Renal pelvis (tissue), 4 donors: ENCODE measurements around the gene REPS2. TPM values are rescaled to one million over a fixed set of nuclear protein-coding genes. Genes with fewer than 3 reads are reported as not detected.

Experiments
- DNase-seq: peaks from one replicate; pipeline ENCODE4 v3.0.0-alpha.2; 2013
- polyA plus RNA-seq, 3 donors: library from polyadenylated mRNA; unstranded; fragments of 120-200 nt; gene quantifications; one replicate each; pipeline ENCODE4 v1.2.1, GENCODE V29; 2013; ENCODE audit not compliant: insufficient read length in 3 of 3

REPS2 gene
- polyA plus RNA-seq, 3 donors = 16.3 to 21.9 (median 18.9) TPM

DNA sequence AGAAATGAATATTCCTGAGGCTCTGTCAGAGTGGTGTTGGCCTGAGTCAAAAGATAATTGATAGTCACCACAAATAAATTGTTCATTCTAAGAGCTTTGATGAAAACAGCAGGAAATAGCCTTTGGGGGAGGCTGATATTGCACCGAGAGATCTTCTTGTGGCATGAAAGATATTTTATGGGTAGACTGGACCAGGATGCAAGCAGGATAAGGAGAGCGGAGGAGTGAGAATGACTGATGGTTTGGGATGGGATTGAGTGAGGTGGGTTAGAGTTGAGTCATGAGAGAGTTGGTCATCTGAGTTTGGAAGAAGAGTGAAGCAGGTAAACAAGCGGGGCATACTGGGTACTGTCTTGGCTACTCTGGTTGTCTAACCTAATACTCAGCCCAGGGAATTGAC is 88.7 kb downstream of the REPS2 start:
- DNase-seq = no peak

DNA sequence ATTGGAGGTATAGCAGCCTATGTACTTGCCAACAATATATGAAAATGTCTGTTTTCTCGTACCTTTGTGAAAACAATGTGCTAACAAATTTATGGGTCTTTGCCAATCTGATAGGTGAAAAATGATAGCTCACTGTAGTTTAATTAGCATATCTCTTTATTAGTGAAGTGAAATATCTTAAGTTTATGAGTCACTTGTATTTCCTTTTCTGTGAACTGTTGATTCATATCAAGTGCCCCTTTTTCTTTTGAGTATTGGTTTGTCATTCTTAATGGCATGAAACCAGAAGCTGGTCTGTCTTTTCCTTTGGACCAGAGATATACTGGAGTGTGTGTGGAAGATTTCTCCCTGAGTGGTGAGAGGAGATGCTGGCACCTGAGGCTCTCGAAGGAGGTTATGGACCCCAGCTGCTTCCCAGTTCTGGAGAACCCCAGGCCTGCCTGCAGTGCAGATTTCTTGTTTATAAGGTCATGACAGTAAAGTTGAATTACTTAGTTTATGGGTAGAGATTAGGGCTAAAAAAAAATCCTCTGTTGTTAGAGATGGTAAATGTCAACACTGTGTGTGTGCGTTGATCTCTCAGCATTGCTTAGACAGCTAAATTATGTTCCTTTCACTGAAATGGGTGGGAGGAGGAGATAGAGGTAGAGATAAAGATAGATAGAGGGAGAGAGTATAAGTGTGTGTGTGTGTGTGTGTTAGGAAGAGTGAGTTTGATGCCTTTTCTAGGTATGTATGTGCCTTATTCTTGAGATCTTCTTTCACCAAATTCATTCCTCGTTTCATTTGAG is 89.9 kb downstream of the REPS2 start:
- DNase-seq = no peak

DNA sequence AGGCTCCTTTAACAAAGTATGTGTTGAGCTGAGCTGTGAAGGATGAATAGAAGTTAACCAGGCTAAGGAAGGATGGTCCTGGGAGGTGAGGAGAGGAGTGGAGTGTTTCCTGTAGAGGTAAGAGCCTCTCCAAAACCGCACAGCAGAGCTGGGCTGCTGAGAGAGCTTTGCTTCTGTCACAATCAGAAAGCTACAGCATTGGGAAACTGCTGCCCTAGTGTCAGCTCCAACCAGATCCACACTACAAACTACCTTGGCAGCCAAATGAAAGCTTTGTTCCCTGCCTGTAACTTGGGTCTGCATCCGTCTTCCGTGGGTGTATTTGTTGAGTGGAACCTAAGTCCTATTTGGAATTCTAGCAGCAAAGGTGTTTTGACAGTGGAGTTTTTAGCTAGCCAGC is 91.8 kb downstream of the REPS2 start:
- no peak for DNase-seq

GRCh38 chrX:17038681-17039161 is 92.3 kb downstream of the REPS2 start:
- DNase-seq = peak; percentile 15

GRCh38 chrX:17039826-17040225 is 93.4 kb downstream of the REPS2 start:
- DNase-seq = no peak

DNA sequence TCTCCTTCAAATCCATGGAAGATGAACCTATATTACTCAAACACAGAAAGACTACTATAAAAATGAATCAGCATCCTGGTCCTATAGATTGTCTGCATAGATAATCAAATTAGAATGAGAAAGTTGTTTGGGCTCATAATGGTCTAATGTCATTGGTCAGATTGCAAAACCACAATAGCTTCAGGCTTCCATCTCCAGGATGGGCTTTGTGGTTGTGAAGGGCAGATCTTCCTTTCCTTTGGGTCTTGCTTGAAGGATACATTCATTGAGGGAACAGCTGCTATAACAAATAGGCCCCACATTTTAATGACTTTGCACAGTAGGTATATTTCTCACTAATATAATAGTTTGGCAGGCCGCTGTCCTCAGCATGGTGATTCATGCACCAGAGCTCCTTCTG is 94.3 kb downstream of the REPS2 start:
- DNase-seq = no peak

- no peak for DNase-seq
These were observed 95.6 kb downstream of the REPS2 start for GRCh38 chrX:17042037-17042436.

DNA sequence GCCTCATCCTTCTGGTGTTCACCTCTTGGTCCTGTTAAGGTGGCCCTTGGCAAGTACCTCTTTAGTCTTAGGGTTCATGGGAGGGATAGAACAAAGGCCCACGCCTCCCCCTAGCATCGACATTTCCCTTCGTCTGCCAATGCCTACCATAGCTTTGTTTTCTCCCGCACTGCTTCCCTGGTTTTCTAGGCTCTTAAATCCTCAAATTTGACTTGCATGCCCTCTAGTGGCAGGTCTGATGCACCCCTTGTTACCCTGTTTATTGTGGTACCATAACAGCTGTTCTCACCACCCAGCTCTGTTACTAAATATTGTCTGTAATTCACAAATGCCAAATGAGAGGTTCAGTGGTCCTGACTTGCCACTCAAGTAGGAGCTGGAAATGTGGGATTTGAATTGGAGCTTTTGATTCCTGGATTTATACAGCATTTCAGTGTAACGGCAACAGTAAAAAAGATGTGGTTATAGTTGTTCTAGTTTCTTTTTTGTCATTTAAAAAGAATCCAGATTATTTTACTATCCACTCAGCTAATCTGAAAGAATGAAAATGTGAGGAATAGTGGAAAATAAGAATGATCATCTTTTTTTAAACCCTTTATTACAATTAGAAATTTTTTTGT is 100.1 kb downstream of the REPS2 start:
- DNase-seq = peak; percentile 59

DNA sequence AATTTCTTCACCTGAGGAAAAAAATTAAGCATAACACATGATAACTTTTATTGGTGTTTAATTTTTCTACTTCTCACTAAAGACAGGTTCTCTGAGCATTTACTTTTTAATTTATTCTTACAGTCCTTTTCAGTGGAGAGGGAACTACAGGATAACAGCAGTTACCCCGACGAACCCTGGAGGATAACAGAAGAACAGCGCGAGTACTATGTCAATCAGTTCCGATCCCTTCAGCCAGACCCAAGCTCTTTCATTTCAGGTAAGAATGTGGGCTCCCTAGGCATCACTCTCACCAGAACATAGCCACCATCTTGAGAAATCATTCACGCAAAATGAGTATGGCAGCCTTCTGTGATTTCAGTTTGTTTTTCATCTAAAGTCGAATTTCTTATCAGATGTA is 100.8 kb downstream of the REPS2 start:
- DNase-seq = no peak

DNA sequence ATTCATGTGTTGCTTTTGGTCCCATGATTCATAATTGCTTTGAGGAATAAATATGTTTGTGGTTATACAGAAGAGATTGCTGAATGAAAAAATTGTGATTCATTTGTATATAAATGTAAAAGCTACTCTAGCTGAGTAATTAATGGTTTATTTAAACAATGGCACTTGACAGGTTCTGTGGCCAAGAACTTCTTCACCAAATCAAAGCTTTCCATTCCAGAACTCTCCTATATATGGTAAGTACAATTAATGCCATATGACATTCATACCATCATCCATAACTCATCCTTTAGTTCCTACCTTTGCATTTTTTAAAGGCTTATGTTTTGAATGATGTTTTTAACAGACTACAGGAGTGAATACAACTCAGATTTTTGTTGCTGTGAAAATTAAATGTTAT is 105.8 kb downstream of the REPS2 start:
- DNase-seq = no peak

GRCh38 chrX:17052793-17053192 is 106.3 kb downstream of the REPS2 start:
- DNase-seq = no peak

GRCh38 chrX:17053502-17053901 is 107.0 kb downstream of the REPS2 start:
- DNase-seq = no peak

DNA sequence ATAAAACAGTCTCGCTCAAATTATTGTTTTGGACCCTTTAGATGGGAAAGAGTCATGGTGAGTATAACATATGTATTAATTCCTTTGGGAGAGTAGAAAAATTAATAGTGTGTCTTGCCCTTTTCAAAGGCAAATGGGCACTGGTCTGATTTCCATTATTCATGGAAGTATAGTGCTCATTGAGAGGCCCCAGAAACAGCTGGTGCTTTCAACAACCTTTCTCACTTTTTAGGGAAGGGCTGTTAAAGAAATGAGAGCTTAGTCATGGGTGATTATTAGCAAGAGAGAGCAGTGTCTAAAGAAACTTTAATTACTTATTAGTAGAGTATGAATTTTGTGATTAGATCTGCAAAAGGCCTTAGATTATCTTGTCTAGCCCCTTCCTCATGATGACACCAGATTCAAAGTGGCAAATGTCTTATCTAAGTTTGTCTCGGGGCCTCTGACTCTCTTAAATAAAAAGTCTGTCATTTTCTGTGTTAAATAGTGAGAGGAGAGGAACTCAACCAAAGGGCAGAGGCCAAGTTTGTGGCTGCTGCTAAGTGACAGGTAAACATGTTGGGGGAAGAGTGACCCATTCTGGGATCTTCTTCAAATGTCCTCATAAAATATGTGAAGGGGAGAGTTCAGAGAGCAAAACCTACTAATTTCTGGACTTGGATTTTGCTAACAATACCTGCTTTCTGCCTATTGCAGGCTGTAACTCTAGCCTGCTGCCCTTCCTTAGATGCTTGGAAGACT is 110.6 kb downstream of the REPS2 start:
- no peak for DNase-seq

DNA sequence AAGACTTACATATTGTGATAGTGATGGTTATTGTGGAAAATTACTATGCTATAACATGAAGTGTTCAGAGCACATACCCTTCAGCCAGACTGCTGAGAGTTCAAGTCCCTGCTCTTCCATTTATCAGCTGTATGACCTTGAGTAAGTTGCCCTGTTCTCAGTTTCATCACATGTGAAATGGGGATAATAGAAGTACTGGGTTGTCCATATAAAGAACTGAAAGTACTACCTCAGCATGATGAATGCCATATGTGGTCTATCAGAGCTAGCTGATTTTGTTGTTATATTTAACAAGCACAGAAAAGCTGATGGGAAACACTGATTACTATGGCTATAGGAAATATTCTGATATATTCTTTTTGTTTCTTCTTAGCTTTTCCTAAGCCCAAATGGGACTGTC is 115.6 kb downstream of the REPS2 start:
- no peak for DNase-seq

DNA sequence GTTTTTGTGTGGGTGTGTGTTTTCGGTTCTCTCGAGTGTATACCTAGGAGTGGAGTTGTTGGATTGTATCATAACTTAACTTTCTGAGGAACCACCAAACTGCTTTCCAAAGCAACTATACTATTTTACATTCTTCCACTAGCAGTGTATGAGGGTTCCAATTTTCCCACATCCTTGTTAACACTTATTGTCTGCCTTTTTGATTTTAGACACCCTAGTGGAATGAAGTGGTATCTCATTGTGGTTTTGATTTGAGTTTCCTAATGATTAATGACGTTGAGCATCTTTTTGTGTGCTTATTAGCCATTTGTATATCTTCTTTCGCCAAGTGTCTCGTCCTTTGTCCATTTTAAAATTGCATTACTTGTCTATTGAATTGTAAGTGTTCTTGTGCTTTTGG is 118.6 kb downstream of the REPS2 start:
- DNase-seq = no peak

DNA sequence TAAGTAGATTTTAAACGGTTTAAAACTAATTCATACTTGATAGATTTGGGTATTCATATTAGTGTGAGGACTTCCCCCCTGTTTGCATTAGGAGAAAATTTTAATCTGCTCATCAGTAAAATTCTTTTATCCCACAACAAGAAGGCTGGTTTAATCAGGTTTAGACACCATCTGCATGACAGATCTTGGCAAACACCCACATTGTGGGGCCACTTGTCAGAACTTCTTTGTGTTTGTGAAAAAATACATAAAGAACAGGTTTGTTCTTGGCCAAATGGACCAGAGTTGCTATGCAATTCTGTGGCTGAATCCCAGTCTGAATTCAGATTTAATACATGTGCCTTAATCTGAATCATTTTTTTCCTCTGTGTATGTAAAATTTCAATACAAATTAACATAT is 121.1 kb downstream of the REPS2 start:
- no peak for DNase-seq

DNA sequence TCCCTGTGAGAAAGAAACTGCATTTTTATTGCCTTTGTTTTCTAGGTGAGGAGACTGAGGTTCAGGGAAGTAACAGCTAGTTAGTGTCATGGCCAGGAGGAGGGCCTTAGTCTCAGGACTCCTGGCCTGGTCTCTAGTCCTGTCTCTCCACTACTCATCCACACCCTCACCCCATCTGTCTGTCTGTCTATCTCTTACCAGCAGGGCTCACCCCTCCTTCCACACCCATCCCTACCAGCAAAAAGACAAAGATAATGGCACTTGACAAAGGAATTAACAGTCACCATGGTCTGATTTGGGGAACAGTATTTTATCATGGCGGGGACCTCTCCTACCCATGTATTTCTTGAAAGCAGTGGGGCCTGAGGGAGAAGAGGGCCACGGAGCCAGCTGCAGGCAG is 125.8 kb downstream of the REPS2 start:
- no peak for DNase-seq

DNA sequence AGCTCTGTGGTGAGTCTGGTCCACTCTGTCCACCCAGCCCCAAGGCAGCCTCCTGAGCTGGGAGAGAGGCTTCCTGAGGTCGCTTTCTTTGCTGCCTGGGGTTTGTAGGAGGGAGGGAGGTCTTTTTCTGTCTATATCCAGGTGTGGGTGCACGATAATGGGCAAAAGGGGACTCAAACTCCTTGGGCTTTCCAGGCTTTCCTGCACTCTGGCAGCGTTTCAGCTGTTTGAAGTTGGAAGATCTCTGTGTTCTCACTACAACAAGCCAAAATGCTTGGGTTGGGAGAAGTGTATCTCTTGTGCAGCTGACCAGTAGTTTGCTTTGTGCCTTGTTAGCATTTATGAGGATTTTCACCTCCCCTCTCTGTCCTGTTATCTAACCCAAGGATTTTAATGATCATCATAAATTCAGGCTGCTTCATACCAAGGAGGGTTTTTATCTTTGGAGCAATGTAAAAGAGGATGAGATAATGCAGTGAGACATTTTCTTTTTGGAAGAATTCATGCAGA is 126.3 kb downstream of the REPS2 start:
- DNase-seq = no peak

DNA sequence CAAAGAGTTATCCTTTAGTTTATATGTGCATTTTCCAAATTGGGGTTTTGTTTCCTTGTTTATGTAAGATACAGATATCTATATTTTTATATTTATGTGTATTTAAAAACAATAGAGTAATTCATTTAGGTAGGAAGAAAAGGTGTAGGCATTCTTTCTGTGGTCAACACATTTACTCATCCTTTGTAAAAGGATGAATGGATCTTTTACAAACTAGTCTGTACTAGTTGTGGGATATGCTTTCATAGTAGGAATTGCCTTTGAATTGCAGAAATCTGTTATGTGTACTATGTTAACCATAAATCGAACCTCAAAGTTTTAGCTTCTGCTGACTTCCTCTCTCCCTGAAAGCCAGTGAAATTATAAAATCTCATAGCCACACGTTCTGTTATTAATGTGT is 128.5 kb downstream of the REPS2 start:
- no peak for DNase-seq

GRCh38 chrX:17077361-17077760 is 130.9 kb downstream of the REPS2 start:
- no peak for DNase-seq

DNA sequence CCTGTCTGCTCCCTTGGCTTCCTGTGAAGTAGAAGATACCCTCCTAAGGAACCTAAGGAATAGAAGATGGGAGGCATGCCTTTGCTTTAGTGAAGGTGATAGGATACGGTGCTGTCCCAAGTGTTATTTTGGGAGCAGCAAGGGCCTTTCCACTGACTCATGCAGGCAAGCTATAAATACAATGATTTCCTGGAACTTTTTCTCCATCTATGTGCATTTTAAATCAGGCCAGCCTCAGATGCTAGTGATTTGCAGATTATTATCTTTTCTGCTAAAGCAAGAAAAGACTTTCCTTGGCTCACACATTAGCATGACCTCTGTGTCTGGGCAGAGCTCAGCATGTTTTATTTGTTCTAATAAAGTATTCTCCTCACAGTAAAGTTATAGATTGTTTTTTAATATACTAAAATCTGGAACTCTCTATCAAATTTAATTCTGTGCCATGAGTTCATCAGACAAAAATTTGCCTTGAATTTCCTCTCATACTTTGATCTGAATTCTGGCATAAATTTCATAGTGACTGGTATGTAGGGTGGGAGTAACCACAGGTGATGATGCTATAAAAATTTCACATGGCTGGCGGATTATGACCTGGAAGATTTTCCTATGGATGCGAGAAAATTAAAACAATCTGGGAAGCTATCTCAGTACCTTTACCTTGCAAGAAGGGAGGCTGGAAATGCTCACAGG is 131.7 kb downstream of the REPS2 start:
- no peak for DNase-seq

DNA sequence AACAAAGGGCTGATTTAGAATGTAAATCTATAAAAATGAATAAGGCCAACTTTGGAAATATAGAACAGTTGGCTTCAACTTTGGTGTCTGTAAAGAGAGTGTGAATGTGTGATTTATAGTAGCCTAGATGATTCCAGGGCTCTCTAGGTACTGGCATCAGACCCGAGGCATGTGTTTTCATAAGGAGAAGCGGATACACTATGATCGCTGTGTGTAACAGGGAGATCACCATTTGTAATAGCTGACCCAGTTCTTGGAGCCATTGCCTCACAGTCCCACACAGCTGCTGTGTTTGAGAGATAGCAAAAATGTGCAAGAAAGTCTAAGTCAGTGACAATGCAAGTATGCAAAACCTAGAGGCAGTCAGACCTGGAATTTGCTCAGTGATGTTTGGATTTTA is 135.1 kb downstream of the REPS2 start:
- no peak for DNase-seq
